ENCODE measurements around the gene PHLDB2.

The PHLDB2 gene

DNA sequence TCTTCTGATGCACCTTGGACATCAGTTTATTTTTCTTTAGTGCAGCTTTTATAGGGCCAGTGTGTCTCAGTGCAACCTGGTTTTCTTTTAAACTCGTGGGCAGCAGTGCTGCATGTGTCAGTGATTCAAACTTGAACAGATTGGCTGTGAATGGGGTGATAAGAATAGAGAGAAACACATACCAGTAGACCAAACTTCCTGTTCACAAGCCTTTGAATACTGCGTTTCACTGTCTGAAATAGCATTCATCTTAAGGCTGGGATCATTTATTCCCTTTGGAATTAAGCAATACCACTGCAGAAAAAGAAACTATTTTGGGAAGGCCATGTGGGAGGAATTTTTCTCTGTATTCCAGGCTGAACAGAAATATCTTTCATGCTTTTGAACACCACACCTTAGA, 51.7 kb downstream of the PHLDB2 start:
- TF ChIP-seq POLR2A (IDR thresholded peaks at IDR 0.05; ENCODE audit: low read length) = no peak
- TF ChIP-seq GATA1 (IDR thresholded peaks at IDR 0.05; ENCODE audit: low read depth, low read length) = no peak
- DNase-seq = no peak

DNA sequence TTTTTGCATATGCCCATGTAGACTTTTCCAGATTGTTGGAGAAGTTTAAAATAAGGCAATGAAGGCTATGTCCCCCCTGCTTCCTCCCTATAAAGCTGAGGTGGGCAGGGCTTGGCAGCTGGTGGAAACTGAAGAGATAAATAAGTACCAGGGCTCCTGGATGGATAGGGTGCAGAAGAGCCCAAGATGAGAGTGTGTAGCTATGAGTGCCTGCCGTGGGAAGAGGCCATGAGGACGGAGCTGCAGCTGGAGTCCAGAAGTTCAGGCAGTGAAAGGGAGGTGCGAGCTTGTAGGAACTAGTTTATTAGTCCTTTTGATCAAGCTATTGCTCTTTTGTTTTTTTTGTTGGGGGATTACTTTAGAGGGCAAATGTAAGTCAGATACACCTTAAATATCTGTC, 52.4 kb downstream of the PHLDB2 start:
- no peak for TF ChIP-seq POLR2A (IDR thresholded peaks at IDR 0.05; ENCODE audit: low read length)
- TF ChIP-seq GATA1 (IDR thresholded peaks at IDR 0.05; ENCODE audit: low read depth, low read length) = no peak
- DNase-seq = no peak

GRCh38 chr3:111913163-111913763, 54.2 kb downstream of the PHLDB2 start:
- TF ChIP-seq GATA1 (IDR thresholded peaks at IDR 0.05; ENCODE audit: low read depth, low read length) = no peak
- no peak for DNase-seq

GRCh38 chr3:111915905-111916304, 56.8 kb downstream of the PHLDB2 start:
- no peak for DNase-seq
- TF ChIP-seq POLR2A (IDR thresholded peaks at IDR 0.05; ENCODE audit: low read length) (no peak), GATA1 (IDR thresholded peaks at IDR 0.05; ENCODE audit: low read depth, low read length) (no peak)

DNA sequence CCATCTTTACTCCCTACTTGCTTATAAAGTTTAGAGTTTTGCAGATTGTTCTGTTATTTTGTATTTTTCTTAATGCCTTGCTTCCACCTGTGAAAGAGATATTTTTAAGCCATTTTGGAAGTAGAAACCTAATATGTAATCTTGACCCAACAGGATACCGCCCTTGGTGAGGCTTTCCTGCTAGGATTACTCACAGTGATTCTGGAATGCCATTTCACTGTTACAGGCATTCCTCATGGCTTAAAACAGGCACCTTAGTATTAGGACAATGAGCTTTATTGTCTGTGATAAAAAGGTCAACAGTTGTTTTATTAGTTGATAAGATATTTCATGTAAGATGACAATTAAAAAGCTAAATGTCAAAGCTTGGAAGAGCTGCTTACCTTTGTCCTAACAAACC, 58.2 kb downstream of the PHLDB2 start:
- no peak for TF ChIP-seq GATA1 (IDR thresholded peaks at IDR 0.05; ENCODE audit: low read depth, low read length)

DNA sequence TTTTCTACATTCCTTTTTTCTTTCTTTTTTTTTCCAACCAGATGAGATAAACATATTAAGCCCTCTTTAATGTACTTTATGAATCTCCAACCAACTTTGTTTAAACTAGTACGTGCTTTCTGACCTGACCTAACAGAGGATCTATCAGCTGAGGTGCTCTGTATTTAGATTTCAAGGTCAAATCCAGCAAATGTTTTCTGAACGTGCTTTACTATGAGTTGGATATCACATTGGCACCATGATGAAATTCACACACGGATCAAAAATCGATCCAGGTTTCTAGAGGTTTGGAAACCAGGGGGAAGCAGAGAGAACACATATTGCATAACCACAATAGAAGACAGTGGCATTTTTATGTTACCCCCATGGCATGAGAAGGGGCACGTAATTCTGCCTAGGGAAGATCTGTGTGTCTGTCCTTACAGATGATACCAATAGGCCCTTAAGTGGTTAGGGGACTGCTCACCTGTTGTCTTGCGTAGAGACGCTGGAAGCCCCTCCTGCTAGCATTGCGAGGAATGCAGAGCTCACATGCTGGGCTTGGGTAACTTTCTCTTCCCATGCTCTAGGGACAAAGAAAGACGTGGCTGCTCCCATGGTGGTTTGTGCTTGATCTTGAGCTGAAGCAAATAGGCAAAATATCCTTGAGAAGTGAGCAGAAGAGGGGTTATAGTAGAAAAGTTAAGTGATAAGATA, 60.5 kb downstream of the PHLDB2 start:
- DNase-seq = no peak
- no peak for TF ChIP-seq POLR2A (IDR thresholded peaks at IDR 0.05; ENCODE audit: low read length)
- no peak for TF ChIP-seq GATA1 (IDR thresholded peaks at IDR 0.05; ENCODE audit: low read depth, low read length)

More for the DNA sequence above, 58.2 kb downstream of the PHLDB2 start:
- DNase-seq = no peak

- no peak for DNase-seq
- no peak for TF ChIP-seq GATA1 (IDR thresholded peaks at IDR 0.05; ENCODE audit: low read depth, low read length)
- no peak for TF ChIP-seq POLR2A (IDR thresholded peaks at IDR 0.05; ENCODE audit: low read length)
Observed at GRCh38 chr3:111921181-111921580, 62.1 kb downstream of the PHLDB2 start.

DNA sequence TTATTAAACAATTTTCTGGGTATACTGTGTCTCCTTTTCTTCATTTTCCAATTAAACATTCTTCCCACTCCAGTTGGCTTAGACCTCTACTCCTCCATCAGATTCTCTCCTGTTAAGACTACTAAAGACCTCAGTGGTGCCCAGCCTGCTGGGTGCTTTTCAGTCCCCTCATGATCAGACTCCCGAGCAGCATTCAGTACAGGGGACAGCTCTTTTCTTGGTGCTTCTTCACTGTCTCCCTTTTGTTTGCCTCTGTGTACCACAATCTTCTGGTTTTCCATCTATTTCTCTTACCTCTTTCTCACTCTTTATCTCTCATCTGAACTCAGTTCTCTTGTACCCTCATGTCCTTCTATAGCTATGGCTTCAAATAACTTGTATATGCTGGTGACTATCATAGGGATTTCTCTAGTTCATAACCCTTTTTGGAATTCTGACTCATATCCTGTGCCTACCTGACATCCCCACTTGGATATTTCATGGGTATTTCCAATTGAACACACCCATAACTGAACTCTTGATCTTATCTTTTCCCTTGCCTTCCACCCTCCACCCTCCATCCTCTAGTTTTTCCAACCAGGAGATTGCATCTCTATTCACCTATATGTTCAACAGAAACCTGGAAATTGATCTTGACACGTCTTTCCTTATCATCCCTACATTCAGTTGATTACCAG, 64.2 kb downstream of the PHLDB2 start:
- TF ChIP-seq POLR2A (IDR thresholded peaks at IDR 0.05; ENCODE audit: low read length) = no peak
- no peak for TF ChIP-seq GATA1 (IDR thresholded peaks at IDR 0.05; ENCODE audit: low read depth, low read length)
- no peak for DNase-seq

DNA sequence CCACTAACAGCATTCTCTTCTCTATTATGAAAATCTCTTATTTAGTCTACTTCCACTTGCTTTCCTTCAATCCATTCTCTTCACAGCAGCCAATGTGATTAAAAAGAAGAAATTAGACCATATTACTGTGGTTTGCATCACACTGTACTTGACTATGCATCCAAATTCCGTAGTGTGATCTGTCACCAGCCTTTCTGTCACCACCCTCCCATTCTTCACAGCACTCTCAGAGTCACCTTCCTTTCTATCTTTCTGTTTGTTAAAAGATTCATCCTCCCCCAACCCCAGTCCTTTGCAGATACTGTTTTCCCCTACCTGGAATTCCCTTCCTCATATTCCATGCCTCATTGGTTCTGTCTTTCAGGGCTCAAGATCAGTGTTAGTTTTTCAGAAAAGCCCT, 64.7 kb downstream of the PHLDB2 start:
- DNase-seq = no peak
- TF ChIP-seq GATA1 (IDR thresholded peaks at IDR 0.05; ENCODE audit: low read depth, low read length) (no peak), POLR2A (IDR thresholded peaks at IDR 0.05; ENCODE audit: low read length) (no peak)

- TF ChIP-seq POLR2A (IDR thresholded peaks at IDR 0.05; ENCODE audit: low read length) (no peak), GATA1 (IDR thresholded peaks at IDR 0.05; ENCODE audit: low read depth, low read length) (no peak)
- no peak for DNase-seq
Observed at GRCh38 chr3:111924283-111924682, 65.2 kb downstream of the PHLDB2 start.

DNA sequence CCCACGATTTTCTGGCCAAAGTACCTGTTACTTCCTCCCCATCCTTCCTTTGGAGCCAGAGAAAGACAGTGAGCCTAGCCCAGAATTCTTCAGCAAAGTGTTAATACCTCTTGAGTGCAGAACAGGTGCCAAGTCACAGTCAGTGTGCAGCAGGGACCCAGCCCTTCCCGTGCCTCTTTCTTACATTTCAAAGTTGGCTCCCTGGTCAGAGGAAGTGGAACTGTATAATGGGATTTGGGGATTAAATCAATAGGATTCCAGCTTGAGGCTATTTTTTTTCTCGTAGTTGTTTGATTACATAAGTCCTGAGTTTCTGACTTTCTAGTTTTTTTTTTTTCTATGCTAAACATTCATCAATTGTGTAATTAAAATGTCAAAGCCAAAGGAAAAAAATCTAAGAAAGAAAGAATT, 67.2 kb downstream of the PHLDB2 start:
- no peak for DNase-seq
- TF ChIP-seq GATA1 (IDR thresholded peaks at IDR 0.05; ENCODE audit: low read depth, low read length) (no peak), POLR2A (IDR thresholded peaks at IDR 0.05; ENCODE audit: low read length) (no peak)

GRCh38 chr3:111928613-111929012, 69.5 kb downstream of the PHLDB2 start:
- no peak for DNase-seq
- no peak for TF ChIP-seq POLR2A (IDR thresholded peaks at IDR 0.05; ENCODE audit: low read length)
- TF ChIP-seq GATA1 (IDR thresholded peaks at IDR 0.05; ENCODE audit: low read depth, low read length) = no peak

DNA sequence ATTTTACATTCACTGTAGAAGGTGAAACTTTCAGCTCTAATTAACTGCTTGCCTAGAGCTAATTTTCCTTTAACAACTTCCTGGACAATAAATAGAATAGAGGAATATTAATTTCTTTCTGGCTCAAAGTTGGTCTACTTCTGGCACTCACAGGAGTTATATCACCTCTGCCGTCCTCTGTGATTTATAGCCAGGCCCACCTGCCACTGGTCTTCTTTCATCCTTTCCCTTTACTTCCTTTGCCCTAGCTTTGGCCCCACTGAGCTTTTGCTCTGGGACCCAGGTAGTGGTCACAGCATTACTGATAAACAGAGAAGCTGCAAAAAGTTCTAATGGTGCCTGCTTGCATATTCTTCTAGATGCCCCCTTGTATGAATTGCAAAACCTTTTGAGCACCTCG, 70.4 kb downstream of the PHLDB2 start:
- TF ChIP-seq GATA1 (IDR thresholded peaks at IDR 0.05; ENCODE audit: low read depth, low read length) (no peak), POLR2A (IDR thresholded peaks at IDR 0.05; ENCODE audit: low read length) (no peak)
- no peak for DNase-seq

GRCh38 chr3:111932946-111933345, 73.9 kb downstream of the PHLDB2 start:
- DNase-seq = no peak
- TF ChIP-seq POLR2A (IDR thresholded peaks at IDR 0.05; ENCODE audit: low read length) = no peak
- no peak for TF ChIP-seq GATA1 (IDR thresholded peaks at IDR 0.05; ENCODE audit: low read depth, low read length)
